Measurements from ENCODE around the gene FER1L5.

DNA sequence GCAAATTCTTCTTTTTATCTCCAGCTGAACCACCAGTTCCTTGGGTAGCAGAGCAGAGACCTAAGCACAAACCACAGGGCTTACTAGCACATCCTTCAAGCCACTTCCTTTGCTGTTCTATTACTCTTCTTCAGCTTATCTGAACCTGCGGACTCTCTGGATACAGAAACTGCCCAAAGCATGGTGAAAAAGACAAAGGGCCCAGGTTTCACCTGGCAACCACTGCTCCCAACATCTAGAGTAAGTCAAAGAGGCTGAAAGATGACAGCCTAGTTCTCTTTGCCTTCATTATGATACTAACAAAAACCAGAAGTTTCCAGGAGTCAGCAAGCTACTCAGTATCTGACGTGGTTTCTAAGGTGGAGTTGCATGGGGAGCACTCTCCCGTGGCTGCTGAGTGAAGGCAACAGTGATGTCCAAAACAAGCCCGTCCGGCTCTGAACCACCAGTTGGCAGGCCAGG lies 47.8 kb upstream of the FER1L5 start:
- TF ChIP-seq EP300 (IDR thresholded peaks at IDR 0.05) = no peak
- TF ChIP-seq, protein P1, sequence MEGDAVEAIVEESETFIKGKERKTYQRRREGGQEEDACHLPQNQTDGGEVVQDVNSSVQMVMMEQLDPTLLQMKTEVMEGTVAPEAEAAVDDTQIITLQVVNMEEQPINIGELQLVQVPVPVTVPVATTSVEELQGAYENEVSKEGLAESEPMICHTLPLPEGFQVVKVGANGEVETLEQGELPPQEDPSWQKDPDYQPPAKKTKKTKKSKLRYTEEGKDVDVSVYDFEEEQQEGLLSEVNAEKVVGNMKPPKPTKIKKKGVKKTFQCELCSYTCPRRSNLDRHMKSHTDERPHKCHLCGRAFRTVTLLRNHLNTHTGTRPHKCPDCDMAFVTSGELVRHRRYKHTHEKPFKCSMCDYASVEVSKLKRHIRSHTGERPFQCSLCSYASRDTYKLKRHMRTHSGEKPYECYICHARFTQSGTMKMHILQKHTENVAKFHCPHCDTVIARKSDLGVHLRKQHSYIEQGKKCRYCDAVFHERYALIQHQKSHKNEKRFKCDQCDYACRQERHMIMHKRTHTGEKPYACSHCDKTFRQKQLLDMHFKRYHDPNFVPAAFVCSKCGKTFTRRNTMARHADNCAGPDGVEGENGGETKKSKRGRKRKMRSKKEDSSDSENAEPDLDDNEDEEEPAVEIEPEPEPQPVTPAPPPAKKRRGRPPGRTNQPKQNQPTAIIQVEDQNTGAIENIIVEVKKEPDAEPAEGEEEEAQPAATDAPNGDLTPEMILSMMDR (IDR thresholded peaks at IDR 0.05) = no peak
- no peak for TF ChIP-seq POLR2A (IDR thresholded peaks at IDR 0.05)
